Left ventricle myocardium inferior (tissue), 1 donor: Measurements from ENCODE around the gene COP1. TPM values are rescaled to one million over a fixed set of nuclear protein-coding genes. Genes with fewer than 3 reads are reported as not detected.
"Not testable (repeated sequence)": the region's sequence is repeated elsewhere in the genome, so short reads cannot be mapped to it uniquely, and the experiment has no call there.

ENCODE experiments used
- DNase-seq: peaks from one replicate; pipeline ENCODE4 v3.0.0-alpha.2; 2020
- H3K27ac ChIP-seq: fragments of 200-600 bp; replicated peaks from 2 replicates; pipeline ENCODE4 v1.8.0; 2021
- H3K27me3 ChIP-seq: fragments of 200-600 bp; 2 replicates; pipeline ENCODE4 v1.8.0; 2021; ENCODE audit warnings: low read depth
- H3K36me3 ChIP-seq: fragments of 200-600 bp; 2 replicates; pipeline ENCODE4 v1.8.0; 2021
- H3K4me1 ChIP-seq: fragments of 200-600 bp; 2 replicates; pipeline ENCODE4 v1.8.0; 2021
- H3K4me3 ChIP-seq: fragments of 200-600 bp; 2 replicates; pipeline ENCODE4 v1.8.0; 2021; ENCODE audit warnings: mild to moderate bottlenecking, moderate library complexity
- H3K9me3 ChIP-seq: fragments of 200-600 bp; replicated peaks from 2 replicates; pipeline ENCODE4 v1.8.0; 2021
- CTCF ChIP-seq: fragments of 200-600 bp; IDR thresholded peaks from 2 replicates; pipeline ENCODE4 v1.8.0; 2021; ENCODE audit warnings: antibody characterized with exemption, mild to moderate bottlenecking, borderline replicate concordance
- intact Hi-C: fragments of 100-400 bp; cut with micrococcal nuclease; formaldehyde crosslinking; loops from one replicate; pipeline ENCODE4 v1.11.0; 2022
- total RNA-seq: library from RNA; stranded (reverse); fragmentation: NEBNext Ultra II Directional; extraction: Animal tissue kit (Norgen Biotek cat#: 25700); gene quantifications from one replicate; pipeline ENCODE4 v1.2.1, GENCODE V29; 2021
- donor health status: DM: no; HTN: yes; CAD: no; lungs with severe emphysema.

Gene COP1
- total RNA-seq, 1 donor from 2014 or later = 22.6 TPM

GRCh38 chr1:176205332-176205914 is 1.7 kb downstream of the COP1 start:
- Histone ChIP-seq H3K36me3 (no peaks in the 10 kb centered on the region), H3K4me3 (peak overlapping the region; percentile 89), H3K27ac (peak overlapping the region; percentile 94), H3K27me3 (no peaks in the 10 kb centered on the region), H3K9me3 (no peaks in the 10 kb centered on the region), H3K4me1 (peaks cover 65% of the 10 kb centered on the region)
- intact Hi-C loops = no loop called here
- no peak for TF ChIP-seq CTCF
- no peak for DNase-seq

- H3K36me3 ChIP-seq, H3K9me3 ChIP-seq, DNase-seq, H3K27ac ChIP-seq, intact Hi-C loops, H3K27me3 ChIP-seq: not testable (repeated sequence)
- H3K4me1 ChIP-seq = peaks cover 73% of the 10 kb centered on the region
- H3K4me3 ChIP-seq = peak overlapping the region; percentile 89
Observed at GRCh38 chr1:176204655-176205054, 2.4 kb downstream of the COP1 start.

GRCh38 chr1:176203735-176204134 is 3.4 kb downstream of the COP1 start:
- Histone ChIP-seq H3K9me3 (no peaks in the 10 kb centered on the region), H3K4me3 (no peak overlapping the region), H3K36me3 (no peaks in the 10 kb centered on the region), H3K27ac (no peak overlapping the region), H3K27me3 (no peaks in the 10 kb centered on the region), H3K4me1 (peaks cover 78% of the 10 kb centered on the region)
- DNase-seq = no peak
- intact Hi-C loops = no loop called here
- TF ChIP-seq CTCF = no peak

- intact Hi-C loops = no loop called here
- Histone ChIP-seq H3K36me3 (no peaks in the 10 kb centered on the region), H3K9me3 (no peaks in the 10 kb centered on the region), H3K27ac (no peak overlapping the region), H3K4me3 (no peak overlapping the region), H3K4me1 (peaks cover 65% of the 10 kb centered on the region), H3K27me3 (no peaks in the 10 kb centered on the region)
- no peak for TF ChIP-seq CTCF
- no peak for DNase-seq
Observed at GRCh38 chr1:176201568-176201967, 5.5 kb downstream of the COP1 start.

- intact Hi-C loops = no loop called here
- Histone ChIP-seq H3K4me1 (peaks cover 55% of the 10 kb centered on the region), H3K27ac (no peak overlapping the region), H3K9me3 (no peaks in the 10 kb centered on the region), H3K4me3 (no peak overlapping the region), H3K27me3 (no peaks in the 10 kb centered on the region), H3K36me3 (no peaks in the 10 kb centered on the region)
- TF ChIP-seq CTCF = no peak
- no peak for DNase-seq
Observed at GRCh38 chr1:176199707-176200106, 7.4 kb downstream of the COP1 start.

- no peaks in the 10 kb centered on the region for H3K27me3 ChIP-seq
- peaks cover 43% of the 10 kb centered on the region for H3K4me1 ChIP-seq
- intact Hi-C loops = no loop called here
- H3K27ac ChIP-seq = no peak overlapping the region
- H3K36me3 ChIP-seq = no peaks in the 10 kb centered on the region
- peaks cover 3% of the 10 kb centered on the region for H3K9me3 ChIP-seq
- no peak overlapping the region for H3K4me3 ChIP-seq
- DNase-seq = no peak
- no peak for TF ChIP-seq CTCF
Observed at GRCh38 chr1:176198413-176198812, 8.7 kb downstream of the COP1 start.
